G401.6 (cell line): Measurements from ENCODE around the gene MTMR2.

Experiments used
- FAIRE-seq: peaks from 2 replicates; lab custom pipeline; 2012; peaks lifted over from hg19 to GRCh38; lab: Jason Lieb, UNC

MTMR2 gene

DNA sequence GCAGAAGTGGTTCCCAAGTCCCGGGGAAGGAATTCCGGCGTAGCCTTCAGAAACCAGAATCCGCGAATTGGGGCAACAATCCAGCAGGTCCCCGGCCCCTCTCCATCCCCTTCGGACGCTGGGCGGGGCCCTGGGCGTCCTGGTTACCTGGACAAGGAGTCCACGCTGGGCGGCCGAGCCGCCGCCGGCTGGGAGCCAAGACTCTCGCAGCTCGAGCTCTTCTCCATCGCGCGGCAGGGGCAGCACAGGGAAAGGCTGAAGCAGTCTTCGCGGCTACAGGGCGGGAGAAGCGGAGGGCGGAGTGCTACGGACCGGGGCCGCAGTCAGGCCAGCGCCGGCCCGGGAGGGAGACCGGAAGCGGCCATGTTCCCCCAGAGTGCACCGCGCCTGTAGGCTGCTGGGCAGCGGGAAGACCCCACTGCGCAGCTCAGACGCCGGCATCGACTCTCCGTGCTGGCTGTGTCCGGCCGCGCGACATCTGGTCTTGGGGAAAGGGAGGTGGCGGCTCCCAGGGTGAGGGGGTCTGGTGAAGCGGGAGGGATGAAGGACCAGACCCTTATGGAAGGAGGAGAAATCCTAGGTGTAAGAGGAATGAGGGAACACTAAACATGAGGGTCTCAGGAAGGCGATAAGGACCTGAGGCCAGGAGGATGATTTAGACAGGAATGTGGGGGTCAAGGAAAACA lies at the start of gene MTMR2:
Gene MTMR2 (minus strand): TSS at position 380 of the 686 bp plus-strand sequence. CDS start 153 bp downstream, at position 227.
- no peak for FAIRE-seq

DNA sequence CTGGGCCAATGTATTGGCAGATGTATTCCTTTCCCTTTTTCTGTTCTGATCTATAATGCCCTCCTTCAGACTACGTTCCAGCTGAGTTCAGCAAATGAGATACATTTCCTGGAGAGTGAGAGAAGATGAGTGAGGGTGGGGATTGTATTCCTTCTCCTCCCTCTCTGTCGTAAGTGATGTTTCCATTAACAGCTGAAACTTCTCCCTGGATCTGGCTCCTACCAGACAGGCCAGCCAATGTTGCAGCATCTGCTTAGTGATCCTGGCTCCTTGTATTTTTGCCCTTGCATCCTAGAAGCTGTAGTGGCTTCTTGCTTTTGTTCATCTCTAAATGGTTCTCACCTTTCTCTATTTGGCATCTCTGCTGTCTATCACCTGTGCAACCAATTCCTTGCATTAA lies 48.2 kb upstream of the MTMR2 start:
- FAIRE-seq = no peak

DNA sequence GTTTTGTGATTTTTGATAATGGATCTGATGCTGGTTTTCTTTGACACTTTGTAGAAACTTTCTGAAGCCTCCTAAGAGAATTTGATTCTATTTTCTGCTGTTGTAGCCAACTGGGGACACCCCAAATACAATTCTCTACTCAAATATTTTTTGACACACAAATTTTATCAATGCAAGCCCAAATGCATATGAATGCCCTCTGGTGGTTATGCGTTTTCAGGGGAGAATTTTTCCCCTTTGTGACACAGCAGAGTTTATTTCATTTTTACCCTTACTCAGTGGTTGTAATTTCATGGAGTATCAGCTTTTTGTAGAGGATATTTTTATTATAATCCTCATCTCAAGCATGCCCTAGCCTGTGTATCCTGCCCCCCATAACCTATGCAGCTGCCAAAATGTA lies 44.7 kb upstream of the MTMR2 start:
- FAIRE-seq = no peak

DNA sequence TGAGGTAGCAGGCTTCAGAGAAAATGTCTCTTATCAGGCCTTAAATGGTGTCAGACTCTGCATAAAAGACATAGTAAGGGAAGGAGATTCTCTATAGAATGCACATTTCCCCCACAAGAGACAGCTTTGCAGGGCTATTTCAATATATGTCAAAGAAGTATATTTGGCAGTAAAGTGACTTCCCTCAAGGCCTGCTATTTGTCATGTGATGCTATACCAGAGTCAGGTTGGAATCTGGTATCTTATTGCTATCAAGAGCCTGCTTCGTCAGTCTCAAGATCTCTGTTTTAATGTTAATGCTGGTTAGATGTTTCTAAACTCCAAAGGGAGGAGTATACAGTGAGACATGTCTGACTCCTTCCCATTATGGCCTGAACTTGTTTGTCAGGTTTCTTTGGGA lies 40.4 kb upstream of the MTMR2 start:
- FAIRE-seq = no peak

DNA sequence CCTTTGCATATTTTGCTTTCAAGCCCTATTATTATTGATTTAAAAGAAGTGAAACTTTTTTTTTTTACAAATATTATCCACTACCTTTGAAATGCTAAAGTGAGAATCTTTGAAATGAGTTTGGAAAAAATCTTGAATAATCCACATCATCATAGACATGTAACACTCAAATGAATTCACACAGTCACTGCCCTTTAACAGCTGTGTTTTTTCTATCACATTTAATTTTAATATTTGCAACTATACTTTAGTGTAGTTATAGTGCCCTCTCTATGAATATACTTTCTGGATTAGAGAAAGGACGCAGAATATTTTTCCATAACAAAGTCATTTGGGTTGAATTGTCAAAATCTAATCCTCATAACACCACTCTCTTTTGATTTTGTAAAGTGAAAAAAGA lies 37.9 kb upstream of the MTMR2 start:
- FAIRE-seq = no peak

DNA sequence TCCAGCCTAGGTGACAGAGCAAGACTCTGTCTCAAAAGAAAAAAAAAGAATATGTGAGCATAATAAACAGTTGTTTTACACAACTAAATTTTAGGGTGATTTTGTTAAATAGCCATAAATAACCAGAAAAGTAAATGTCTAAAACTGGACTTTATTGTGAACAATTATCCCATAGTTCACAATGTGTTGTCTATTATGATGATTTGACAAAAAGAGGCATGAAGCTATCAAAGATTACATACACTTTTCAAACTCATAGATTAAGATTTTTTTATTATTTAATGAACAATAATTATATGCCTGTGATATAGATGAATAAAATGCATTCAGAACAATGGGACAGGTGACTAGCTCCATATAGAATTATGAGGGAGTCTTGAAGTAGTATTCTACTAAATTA lies 27.0 kb upstream of the MTMR2 start:
- no peak for FAIRE-seq

DNA sequence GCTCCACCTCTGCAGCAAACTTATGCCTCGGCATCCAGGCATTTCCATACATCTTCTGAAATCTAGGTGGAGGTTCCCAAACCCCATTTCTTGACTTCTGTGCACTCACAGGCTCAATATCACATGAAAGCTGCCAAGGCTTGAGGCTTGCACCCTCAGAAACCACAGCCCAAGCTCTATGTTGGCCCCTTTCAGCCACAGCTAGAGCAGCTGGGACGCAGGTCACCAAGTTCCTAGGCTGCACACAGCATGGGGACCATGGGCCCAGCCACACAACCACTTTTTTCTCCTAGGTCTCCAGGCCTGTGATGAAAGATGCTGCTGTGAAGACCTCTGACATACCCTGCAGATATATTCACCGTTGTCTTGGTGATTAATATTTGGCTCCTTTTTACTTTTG lies 24.7 kb upstream of the MTMR2 start:
- FAIRE-seq = no peak

DNA sequence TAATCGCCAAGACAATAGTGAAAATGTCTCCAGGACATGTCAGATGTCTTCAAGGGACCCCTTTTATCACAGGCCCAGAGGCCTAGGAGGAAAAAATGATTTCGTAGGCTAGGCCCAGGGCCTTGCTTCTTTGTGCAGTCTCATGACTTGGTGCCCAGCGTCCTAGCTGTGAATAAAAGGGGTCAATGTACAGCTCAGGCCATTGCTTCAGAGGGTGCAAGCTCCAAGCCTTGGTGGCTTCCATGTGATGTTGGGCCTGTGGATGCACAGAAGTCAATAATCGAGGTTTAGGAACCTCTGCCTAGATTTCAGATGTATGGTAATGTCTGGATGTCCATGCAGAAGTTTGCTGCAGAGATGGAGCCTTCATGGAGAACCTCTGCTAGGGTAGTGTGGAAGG lies 20.7 kb upstream of the MTMR2 start:
- FAIRE-seq = no peak

DNA sequence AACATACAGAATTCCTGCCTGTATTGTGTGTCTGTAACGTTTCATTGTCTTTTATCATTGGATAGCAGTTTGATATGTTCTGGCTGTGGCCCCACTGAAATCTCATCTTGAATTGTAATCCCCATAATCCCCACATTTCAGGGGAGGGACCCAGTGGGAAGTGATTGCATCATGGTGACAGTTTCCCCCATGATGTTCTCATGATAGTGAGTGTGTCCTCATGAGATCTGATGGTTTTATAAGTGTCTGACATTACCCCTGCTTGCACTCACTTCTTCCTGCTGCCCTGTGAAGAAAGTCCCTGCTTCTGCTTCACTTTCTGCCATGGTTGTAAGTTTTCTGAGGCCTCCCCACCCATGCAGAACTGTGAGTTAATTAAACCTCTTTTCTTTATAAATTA lies 19.6 kb upstream of the MTMR2 start:
- FAIRE-seq = no peak

DNA sequence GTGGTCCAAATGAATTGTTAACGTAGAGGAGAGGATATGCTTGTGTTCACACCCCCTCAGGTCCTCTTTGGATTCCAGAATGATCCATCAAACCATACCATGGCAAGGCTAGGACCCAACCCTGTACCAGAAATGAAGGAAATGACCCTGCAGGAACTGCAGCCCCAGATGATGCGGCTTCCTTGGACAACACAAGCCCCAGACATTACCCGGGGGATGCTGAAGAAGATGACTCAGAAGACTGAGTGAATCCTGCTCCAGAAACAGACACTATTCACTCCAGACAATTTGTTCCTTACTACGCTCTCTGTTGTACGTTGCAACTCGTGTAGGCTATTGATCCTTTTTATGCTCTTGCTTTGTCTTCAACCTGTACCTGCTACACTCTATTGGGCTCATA lies 15.2 kb upstream of the MTMR2 start:
- no peak for FAIRE-seq

DNA sequence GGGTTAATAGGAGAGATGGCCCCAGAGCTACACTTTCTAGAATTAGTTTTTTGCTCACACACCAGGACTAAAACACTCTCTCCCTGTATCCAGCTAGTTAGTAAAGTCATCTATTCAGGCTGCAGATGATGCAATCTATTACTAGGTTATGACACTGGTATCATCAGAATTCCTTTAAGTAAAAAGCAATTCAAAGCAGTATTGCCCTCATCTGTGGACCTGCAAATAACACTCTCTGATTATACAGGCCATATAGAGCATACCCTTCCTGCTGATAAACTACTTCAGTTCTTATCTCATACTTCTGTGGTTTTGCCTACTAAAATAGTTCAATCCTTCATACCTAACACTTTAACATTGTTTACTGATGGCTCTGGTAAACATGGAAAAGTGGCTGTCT lies 13.5 kb upstream of the MTMR2 start:
- no peak for FAIRE-seq

DNA sequence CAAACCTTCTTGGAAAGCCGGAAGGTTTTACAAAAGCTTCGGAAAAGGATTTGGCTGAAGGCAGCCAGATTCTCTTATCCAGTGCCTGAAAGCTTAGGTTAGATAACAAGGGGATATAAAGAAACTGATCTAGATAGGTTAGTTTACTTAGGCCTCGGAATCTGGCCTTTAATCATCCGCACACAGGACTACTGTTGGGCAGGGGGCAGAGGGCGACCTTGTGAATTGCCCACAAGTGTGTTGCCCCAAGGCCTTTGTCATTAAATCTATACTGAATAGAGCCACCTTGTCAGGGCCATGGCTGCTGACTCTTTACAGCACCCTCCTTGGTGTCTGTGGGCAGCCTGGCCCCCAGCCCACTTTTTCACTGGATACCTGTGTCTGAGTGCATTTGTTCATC lies 9.7 kb upstream of the MTMR2 start:
- FAIRE-seq = no peak

DNA sequence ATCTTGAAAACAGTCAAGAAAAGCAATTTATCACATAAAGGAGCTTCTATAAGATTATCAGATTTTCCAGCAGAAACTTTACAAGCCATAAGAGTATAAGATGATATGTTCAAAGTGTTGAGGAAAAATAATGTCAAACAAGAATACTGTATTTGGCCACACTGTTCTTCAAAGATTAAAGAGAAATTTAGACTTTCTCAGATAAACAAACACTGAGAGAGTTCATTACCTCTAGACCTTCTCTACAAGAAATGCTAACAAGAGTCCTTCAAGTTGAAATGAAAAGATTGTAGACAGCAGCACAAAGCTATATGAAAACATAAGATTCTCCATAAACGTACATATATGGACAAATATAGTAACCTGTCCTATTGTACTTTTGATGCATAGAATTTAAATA lies 8.0 kb upstream of the MTMR2 start:
- no peak for FAIRE-seq

DNA sequence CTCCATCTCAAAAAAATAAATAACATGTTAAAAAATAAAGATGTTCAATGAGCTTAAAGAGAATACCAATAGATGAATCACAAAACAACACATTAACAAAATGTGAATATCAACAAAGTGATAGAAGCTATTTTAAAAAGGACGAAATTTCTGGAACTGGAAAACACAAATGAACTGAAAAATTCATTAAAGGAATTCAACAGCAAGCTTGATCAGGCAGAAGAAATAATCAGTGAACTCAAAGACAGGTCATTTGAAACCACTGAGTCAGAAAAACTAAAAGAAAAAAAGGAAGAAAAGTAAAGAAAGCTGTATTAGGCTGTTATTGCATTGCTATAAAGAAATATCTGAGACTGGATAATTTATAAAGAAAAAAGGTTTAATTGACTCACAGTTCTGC lies 7.0 kb upstream of the MTMR2 start:
- FAIRE-seq = no peak

DNA sequence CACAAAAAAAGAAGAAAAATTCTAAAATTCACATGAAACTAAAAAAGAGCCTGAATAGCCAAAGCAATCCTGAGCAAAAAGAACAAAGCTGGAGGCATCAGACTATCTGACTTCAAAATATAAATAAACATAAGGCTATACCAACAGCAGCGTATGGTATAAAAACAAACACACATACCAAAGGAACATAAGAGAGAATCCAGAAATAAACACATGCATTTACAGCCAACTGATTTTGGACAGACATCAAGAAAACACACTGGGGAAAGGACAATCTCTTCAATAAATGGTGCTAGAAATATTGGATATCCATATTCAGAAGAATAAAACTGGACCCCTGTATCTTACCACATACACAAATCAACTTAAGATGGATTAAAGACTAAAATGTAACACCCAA lies 2.8 kb upstream of the MTMR2 start:
- FAIRE-seq = no peak

DNA sequence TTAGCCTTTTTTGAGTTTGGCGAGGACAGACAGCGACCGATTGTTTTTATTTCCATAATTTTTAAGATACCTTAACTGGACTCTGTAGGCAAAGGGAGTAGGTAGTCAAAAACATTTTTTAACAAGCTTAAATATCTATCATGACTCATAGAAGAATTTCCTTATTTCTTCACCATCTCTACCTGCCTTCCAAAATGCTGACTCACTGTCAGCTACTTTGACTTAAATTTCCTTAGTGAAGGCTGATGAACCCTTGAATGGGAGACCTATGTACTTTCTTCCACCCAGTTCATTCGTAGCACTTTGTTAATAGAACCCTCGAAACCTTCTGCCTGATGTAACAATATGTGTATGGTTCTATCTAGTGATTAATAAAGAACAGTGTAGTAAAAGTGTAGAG lies 1.1 kb upstream of the MTMR2 start:
- no peak for FAIRE-seq

DNA sequence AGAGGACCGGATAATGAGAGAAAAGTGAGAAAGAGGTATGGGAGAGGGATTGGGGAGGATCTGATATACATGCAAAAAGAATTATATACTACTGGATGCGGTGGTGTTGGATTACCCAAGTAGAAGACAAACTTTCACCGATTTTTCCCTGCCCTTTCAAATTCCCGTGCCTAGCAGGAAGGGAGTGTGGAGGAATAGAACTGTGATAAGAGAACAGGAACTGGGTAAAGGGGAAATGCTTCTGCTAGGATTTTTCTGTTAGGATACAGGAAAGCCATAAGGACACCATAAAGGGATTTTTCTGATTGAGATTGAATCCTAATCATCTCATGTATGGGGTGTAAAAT lies 480 bp upstream of the MTMR2 start:
- FAIRE-seq = no peak

DNA sequence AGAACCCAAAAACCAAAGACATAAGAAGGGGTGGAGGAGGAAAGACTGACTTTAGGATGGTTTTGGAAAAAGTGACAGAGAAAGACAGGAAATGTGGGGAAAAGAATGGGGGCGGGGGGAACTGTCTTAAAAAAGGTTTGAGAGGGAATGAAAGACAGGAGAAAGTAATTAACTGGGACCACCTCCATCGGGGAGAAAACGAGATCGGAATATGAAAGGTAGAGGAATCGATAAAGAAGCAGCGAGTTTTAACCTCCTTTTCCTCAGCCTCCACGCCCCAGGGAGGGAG lies 524 bp downstream of the MTMR2 start:
- FAIRE-seq = no peak

DNA sequence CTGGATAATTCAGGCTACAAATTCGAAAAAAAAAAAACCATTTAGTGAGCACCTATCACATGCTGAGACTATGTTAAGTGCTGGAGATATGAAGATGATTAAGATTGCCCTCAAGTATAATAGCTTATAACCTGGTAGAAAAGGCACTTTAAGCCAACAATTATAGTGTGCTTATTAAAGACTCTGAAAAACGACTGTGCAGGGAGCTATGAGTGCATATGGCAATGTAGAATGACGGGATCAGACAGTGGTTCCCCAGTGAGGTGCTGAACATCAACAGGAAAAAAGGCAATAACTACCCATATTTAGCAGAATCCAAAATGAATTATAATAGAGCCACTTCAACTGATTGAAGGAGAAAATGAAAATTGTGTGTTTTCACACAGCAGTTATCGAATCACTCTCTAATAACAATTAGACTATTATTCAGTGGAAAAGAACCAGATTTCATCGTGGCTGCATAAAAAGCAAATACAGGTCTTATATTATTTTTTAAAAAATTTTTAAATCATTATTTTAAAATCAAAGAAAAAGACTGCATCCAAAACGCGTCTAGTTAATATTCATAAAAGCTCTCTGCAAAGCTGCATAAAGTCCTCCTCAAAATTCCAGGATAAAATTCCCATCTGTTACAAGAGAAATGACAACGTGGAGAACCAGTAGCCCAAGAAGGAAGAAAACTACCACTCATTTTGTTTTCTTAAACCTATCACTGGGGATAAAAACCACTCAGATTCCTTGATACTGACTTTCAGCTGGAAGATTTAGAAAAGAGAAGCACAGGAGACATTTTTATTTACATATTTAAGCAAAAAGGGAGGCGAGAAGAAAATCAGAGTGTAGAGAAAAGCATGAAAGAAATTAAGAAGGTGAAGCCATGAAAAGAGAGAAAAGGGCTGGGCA lies 1.1 kb downstream of the MTMR2 start:
- no peak for FAIRE-seq

DNA sequence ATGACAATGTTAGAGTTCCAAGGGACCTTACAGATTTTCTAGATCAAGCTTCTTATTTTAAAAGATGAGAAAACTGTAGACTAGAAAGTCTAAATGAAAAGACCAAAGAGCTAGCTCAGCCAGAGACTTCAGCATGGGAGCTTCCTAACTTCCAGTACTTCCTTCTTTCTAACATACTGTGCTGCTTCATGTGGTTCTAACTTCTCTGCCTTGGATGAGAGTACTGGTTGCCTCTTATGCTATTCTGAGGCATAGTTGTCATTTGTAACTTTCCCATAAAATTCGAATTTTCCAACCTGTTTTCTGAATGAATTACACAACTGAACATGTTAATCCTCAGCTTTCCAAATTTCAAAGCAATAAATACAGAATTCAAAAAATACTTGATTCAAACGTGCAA lies 1.8 kb downstream of the MTMR2 start:
- no peak for FAIRE-seq

DNA sequence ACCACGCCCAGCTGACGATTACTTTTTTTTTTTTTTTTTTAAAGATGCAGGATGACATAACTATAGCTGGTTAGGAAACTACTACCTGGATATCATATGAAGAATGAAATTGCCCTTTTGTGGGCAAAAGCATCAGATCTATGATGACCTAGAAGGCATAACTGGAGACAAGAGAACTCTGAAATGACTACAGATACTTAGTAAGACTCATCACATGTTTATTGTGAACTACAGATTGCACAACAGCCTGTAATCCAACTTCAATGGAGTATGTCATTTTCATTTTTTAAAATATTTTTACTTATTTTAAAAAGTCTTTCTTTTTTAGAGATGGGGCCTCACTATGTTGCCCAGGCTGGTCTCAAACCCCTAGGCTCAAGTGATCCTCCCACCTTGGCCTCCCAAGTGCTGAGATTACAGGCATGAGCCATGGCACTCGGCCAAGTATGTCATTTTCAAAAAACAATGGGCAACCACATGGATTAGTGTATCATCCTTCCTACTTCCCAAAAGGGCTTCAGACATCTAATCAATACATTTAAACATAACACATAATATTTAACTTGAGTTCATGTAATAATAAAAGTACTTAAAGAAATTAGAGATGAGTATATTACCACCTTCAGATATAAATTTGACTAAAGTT lies 3.3 kb downstream of the MTMR2 start:
- no peak for FAIRE-seq

DNA sequence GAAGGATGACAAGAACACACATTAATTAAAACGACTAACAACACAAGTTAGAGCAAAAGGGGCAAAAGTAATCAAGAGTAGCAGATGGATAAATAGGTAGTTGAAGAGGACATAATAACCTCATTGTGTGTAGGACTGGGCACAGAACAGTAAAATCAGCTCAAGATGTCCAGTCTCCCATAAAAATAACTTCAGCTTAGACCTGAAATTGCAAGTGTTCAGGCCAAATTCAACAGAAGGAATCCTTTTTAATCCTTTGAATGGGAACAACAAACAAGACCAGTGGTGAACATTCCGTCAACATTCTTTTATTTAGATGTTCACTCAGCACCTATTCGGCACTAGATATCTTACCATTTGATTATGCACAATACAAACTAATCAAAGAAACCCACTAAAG lies 4.4 kb downstream of the MTMR2 start:
- no peak for FAIRE-seq

DNA sequence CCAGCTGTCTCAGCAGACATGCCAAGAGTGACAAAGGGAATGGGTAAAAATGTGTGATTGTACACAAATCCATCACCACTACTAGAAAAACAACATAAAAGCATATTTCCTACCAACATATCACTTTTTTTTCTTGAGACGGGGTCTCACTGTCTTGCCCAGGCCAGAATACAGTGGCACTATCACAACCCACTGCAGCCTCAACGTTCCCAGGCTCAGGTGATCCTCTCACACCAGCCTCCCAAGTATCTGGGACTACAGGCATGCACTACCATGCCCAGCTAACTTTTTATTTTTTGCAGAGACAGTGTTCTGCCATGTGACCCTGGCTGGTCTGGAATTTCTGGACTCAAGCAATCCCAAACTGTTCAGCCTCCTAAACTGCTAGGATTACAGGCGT lies 5.2 kb downstream of the MTMR2 start:
- FAIRE-seq = no peak

DNA sequence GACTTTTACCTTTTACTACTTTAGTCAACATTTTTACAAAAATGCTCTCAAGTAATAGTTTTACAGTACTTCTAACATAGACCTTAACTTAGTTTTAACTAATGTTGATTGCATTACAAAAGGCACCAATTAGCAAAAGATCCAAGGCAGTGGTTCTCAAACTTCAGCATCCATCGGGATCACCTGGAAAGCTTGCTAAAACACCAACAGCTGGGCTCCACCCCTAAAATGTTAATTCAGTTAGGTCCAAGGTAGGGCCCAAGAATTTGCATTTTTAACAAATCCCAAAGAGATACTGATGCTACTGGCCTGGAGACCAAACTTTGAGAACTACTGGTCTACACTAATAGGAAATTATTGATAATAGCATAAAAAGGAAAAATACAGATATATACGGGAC lies 5.9 kb downstream of the MTMR2 start:
- FAIRE-seq = no peak
